ENCODE results near the gene USH1G.
"Not testable (repeated sequence)": the region's sequence is repeated elsewhere in the genome, so short reads cannot be mapped to it uniquely, and the experiment has no call there.

USH1G gene

DNA sequence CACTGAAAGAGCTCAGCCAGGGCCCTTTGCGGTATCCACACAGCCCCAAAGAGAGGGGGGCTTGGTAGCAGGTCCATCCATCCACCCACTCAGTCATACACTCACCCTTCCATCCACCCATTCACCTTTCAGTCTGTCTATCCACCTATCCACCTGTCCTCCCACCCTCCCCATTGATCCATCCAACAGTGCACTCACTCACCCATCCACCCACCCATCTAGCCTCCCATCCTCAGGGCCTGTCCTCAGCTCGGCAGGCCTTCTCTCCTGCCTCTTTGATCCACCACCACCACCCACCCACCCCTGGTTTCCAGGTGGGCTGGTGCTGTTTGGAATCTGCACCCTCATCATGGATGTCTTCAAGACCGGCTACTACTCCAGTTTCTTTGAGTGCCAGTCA, 2.2 kb upstream of the USH1G start:
- DNase-seq, result no peak

DNA sequence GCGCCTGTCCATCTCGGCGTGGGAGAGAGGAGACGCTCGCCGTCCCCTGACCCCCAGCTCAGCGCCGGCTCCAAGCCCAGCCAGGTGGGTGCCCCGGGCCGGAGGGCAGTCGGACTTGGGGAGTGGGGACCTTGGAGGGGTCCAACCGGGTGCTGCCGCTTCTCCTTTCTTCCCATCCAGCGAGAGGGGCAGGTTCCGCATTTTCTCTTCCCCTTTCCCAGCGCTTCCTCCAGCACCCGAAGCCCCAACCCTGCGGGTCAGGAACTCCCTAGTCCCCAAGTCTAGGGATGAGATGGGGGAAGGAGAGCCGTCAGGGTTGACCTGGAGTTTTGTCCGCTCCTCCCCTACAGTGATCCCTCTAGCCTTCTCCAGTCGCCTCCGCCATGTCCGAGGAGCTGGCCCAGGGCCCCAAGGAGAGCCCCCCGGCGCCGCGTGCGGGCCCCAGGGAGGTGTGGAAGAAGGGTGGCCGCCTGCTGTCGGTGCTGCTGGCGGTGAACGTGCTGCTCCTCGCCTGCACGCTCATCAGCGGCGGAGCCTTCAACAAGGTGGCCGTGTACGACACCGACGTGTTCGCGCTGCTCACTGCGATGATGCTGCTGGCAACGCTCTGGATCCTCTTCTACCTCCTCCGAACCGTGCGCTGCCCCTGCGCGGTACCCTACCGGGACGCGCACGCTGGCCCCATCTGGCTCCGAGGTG, 1.3 kb upstream of the USH1G start, which contains the start of gene OTOP2:
Gene OTOP2 (plus strand): TSS at position 24 of the 699 bp plus-strand sequence. CDS start 360 bp downstream, at position 384.
- DNase-seq, result no peak

DNA sequence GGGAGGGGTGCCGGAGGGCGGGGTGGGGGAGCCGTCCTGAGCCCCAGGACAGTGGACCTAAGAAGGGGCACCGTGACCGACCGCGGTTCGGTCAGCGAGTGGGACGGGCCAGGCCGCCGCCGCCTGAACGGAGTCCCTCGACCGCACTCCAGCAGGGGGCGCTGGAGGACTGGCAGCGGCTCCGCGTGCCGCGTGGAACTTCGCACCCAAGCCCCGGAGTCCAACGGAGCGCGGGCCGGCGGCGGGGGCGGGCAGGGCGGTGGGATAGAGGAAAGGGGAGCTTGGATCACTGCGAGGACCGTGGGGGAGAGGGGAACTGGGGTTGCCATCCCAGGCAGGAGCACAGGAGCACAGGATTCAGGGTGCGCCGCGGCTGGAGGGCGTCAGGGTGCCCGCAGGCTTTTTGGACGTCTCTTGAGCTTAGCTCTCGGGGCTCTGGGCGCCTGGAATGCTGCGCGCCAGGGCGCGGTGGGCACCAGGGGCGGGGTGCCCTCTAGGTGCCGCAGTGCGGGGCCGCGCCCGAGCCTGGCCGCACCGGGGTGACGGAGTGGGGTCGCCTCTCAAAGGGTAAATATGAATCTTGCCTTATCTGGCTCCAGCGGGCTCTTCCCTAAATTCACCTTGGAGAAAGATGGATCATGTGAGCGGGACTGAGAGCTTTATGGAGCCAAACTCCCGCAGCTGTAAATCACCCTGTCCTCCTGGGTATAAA, 639 bp upstream of the USH1G start:
- no peak for DNase-seq

GRCh38 chr17:74922172-74922571, 883 bp downstream of the USH1G start:
- no peak for DNase-seq

DNA sequence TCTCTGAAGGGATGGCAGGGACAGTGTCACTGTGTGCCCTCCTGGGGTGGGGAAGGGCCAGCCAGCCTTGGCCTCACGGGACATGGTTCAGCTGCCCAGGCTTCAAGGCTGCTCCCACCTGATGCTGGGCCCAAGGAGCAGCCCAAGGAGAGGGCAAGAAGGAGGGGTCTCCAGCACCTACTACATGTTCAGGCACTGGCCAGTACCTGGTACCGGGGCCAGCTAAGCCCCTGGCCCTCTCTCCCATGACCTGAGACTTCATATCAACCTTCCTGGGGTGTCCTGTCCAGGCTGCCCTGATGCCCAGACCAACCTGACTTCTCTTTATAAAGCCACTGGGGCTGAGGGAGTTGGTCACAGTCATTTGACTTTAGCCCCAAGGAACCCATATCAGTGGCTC, 1.3 kb downstream of the USH1G start:
- DNase-seq, result no peak

DNA sequence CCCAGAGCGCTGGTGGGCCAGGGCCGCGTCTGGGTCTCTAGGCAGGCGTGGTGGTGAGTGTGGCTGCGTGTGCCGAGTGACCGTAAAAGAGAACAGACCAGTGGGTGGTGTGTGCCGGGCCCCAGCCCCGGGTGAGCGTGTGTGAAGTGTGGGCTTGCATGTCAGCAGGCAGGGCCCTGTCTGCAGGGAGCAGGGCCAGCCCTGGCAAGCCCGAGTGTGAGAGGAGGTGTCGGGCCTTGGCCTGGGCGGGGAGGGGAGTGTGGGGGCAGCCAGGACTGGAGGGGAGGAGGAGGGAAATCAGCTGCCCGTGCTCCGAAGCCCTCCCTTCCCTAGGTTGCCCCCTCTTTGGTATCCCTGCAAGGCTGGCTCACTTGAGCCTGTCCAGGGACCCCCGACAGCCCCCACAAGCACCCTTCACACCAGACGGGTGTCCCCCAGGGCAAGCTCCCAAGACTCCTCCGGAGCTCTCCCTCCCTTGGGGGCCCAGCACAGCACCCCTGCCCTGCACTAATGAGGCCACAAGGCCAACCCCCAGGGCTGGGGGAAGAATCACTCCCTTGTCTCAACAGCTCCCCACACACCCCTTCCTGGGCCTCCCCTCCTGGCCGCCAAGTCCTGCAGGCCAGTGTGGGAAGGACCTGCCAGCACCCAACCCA, 1.9 kb downstream of the USH1G start:
- DNase-seq, result no peak

DNA sequence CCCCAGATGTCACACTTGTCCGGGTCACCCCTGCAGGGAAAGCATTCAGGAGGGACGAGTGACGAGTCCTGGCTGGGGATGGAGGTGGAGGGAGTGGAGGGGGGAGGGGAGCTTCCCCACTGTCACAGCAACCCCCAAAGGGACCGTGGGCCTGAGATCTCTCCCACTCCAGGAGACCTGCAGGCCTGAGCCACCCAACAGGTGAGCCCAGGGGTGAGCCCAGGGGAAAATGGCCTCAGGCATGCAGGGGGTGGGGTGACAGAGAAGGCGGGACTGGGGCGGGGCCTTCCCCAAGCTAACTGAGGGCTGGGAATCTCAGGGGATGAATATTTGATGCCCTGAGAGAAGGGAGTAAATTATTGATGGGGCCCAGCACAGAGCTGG, 2.4 kb downstream of the USH1G start:
- no peak for DNase-seq

DNA sequence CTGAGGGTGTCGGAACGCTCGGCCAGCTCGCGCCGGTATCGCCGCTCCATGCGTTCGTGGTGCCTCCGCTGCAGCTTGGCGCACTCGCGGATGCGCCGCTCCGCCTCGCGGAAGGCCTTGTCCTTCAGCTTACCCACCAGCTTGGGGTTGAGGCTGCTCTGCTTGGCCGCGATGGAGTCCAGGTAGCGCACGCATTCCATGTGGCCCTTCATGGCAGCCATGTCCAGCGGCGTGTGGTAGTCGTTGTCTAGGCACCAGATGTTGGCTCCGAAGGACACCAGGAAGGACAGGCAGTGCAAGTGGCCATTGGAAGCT, 2.8 kb downstream of the USH1G start:
- DNase-seq, result no peak

- DNase-seq, result no peak
Observed at GRCh38 chr17:74919440-74920305, 3.4 kb downstream of the USH1G start.

DNA sequence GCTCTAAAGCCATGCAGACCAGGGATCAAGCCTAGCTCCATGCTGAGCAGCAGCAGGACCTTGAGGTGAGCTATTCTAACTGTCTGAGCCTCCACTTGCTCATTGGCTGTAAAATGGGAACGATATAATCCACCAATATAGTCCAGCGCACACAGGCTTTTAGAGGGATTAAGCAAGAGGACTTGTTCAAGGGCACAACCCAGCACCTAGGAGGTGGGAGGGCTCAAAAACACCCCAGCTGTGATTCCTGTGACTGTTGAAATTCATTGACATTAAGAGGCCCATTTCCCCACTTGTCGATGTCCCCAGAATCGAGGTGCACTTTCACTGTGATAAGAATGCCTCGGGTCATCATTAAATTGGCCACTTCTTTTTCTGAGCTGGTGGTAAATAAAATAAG, 4.1 kb downstream of the USH1G start:
- no peak for DNase-seq

GRCh38 chr17:74917430-74917829, 5.6 kb downstream of the USH1G start:
- DNase-seq, result no peak

GRCh38 chr17:74916851-74917199, 6.2 kb downstream of the USH1G start:
- DNase-seq, result no peak

DNA sequence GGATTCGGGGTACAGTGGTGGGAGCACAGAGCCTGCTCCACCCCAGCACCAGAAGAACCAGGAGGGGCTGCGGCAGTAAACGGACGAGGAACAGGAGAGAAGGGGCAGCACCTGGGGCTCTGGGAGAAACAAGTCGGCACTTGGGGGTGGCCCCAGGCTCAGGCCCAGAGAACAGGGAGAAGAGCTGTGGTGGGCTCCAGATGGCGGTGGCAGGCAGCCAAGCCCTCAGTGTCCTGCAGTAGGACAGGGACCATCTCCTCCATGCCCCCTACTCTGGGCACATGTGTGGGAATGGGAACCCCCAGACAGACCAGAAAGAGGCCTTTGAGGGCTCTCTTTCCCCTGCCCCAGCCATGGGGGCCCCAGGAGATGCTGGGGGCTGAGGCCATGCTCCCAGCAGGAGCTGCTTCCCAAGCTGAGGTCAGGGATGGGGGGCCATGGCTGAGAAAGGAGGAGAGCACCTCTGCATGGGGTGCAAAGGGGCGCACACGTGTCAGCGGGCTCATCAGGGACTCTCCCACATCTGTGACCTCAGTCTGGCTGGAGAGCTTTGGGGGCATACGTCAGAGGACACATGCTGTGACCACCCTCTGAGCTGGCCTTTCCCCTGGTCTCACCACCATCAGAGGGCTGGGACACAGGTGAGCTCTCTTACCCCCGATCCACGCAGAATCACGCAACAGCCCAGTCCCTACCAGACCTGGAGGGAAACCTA, 6.8 kb downstream of the USH1G start:
- no peak for DNase-seq

- DNase-seq, result not testable (repeated sequence)
Observed at GRCh38 chr17:74911423-74911822, 11.6 kb downstream of the USH1G start.

DNA sequence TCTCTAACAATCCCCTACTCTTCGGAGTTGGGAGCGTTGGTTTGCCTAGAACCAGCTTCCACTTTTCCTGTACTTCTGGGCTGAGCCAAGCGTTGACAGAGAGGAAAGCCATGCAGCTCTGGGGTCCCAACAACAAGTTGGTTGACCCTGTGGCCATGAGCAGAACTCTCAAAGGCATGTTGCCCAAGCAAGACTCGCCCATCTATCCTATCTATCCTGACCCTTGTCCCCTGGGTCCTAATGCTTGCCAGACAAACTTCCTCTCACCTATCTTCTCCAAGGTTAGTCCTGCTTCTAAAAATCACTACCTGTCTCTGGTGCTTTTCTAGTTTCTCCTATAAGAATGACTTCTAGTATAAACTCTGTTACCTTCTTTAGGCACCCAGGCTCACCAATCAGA, 14.0 kb downstream of the USH1G start:
- DNase-seq, result not testable (repeated sequence)

GRCh38 chr17:74907012-74907411, 16.0 kb downstream of the USH1G start:
- DNase-seq, result no peak

GRCh38 chr17:74906214-74906793, 16.8 kb downstream of the USH1G start:
- DNase-seq, result not testable (repeated sequence)

- DNase-seq, result no peak
Observed at GRCh38 chr17:74904687-74905409, 18.2 kb downstream of the USH1G start.

GRCh38 chr17:74903671-74904070, 19.4 kb downstream of the USH1G start:
- no peak for DNase-seq

DNA sequence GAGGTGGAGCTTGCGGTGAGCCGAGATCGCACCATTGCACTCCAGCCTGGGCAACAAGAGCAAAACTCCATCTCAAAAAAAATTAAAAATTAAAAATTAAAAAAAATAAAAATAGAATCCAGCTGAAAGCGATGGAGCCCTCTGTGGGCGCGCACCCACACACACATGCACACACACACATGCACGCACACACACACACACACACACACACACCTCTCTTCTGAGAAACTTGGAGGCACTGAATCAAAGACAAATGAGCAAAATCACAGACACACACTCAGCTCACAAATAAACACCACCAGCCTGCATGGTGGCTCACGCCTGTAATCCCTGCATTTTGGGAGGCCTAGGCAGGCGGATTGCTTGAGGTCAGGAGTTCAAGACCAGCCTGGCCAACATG, 20.0 kb downstream of the USH1G start:
- DNase-seq, result no peak

DNA sequence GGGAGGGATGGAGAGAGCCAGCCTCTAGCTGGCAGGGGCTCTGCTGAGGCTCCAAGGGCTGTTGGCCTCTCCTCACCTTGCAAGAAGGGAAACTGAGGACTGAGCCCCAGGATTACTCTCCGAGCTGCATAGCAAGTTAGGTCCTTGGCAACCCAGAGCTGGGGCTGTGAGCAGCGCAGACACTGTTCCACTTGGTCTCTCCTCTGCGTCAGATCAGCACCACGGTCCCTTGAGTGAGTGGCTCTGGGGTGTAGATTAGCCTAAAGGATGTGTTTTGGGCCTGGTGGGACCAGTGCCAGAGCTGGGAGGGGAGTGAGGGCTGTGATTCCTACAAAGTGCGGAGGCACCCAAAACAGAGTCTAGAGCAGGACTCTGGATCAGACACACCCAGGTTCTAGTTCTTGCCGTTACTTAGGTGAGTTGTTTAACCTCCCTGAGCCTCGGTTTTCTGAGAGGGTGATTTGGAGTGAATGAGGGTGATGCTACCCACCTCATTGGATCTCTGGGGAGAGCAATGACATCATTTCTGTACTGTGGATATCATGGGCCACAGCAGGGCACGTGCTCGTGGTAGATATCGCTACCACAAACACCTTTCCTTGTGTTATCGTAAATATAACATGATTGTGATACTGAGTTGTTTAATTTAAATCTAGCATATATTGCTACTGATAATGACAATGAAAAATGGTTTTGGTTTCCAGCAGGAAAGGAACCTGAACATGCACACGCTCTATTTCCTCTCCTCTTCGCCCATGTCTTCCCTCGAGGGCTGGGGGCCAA, 21.5 kb downstream of the USH1G start:
- DNase-seq, result no peak

Measured in DMS79 treated with DMSO at 0.1 percent for 48 hours (cell line).